NT2/D1 (cell line): ENCODE data around the gene MBD3L5.

Source experiments
- SUZ12 ChIP-seq: IDR thresholded peaks from 2 replicates; pipeline ENCODE4 v1.6.1; 2011; ENCODE audit not compliant: insufficient read length, insufficient read depth; ENCODE audit errors: extremely low read depth
- YY1 ChIP-seq: IDR thresholded peaks from 2 replicates; pipeline ENCODE4 v1.6.1; 2011; ENCODE audit not compliant: insufficient read length, insufficient read depth
- ZNF274 ChIP-seq: IDR thresholded peaks from 2 replicates; pipeline ENCODE4 v1.6.1; 2011; ENCODE audit warnings: mild to moderate bottlenecking, low read depth, low read length

DNA sequence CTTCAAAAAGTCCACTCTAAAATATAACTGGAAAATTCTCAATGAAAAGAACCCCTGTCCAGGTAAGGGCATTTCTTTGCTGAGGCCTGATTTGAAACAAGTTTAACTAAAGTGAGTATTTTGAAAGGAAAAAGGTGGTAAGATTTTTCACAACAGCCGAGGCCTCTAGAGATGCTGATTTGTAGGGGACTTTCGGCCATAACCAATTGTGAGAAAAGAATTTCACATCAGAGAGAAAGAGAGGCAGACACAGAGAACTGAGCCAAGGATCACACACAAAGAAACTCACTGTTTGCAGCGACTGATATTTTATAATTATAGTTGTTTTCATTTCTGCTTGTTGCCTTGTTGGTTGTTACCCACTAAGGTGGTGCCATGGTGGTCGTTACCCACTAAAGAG lies 33.6 kb upstream of the MBD3L5 start:
- TF ChIP-seq YY1 (no peak), ZNF274 (no peak), SUZ12 (no peak)
